SK-N-SH (cell line): ENCODE data around the gene CENPL.

ENCODE experiments used
- EZH2phosphoT487 ChIP-seq: fragments of 200-600 bp; sonication (generic); IDR thresholded peaks from 2 replicates; pipeline ENCODE4 v1.6.1; 2017; ENCODE audit warnings: low read depth, mixed run types, mild to moderate bottlenecking, antibody characterized with exemption, moderate library complexity, borderline replicate concordance
- FOXJ3 ChIP-seq: sonication (generic); formaldehyde crosslinking; IDR thresholded peaks from 2 replicates; pipeline ENCODE4 v1.5.1; 2020; ENCODE audit warnings: mild to moderate bottlenecking, missing genetic modification reagents
- NFIC ChIP-seq: IDR thresholded peaks from 2 replicates; pipeline ENCODE4 v1.4.0; 2012; ENCODE audit warnings: borderline replicate concordance
- NRF1 ChIP-seq: IDR thresholded peaks from 2 replicates; pipeline ENCODE4 v1.6.1; 2012; ENCODE audit warnings: low read depth, mild to moderate bottlenecking, low read length
- POLR2AphosphoS5 ChIP-seq: IDR thresholded peaks from 2 replicates; pipeline ENCODE4 v1.6.1; 2012; ENCODE audit warnings: low read depth, low read length
- RFX5 ChIP-seq: IDR thresholded peaks from 2 replicates; pipeline ENCODE4 v1.6.1; 2012; ENCODE audit warnings: mild to moderate bottlenecking, improper control_type of control experiment, low read length
- SMC3 ChIP-seq: IDR thresholded peaks from 2 replicates; pipeline ENCODE4 v1.6.1; 2012; ENCODE audit warnings: low read depth, low read length, improper control_type of control experiment
- YY1 ChIP-seq: IDR thresholded peaks from 2 replicates; pipeline ENCODE4 v1.4.0; 2012; ENCODE audit warnings: low read depth, mild to moderate bottlenecking
- TF ChIP-seq, protein P1 (sequence below): IDR thresholded peaks from 2 replicates; pipeline ENCODE4 v1.6.1; 2012; ENCODE audit warnings: mild to moderate bottlenecking, low read depth, low read length, moderate library complexity
- TF ChIP-seq, protein P2 (sequence below): fragments of 200-600 bp; sonication (generic); IDR thresholded peaks from 2 replicates; pipeline ENCODE4 v1.6.1; 2017; ENCODE audit warnings: antibody characterized with exemption, mild to moderate bottlenecking, moderate library complexity
- TF ChIP-seq, protein P3 (sequence below): IDR thresholded peaks from 2 replicates; pipeline ENCODE4 v1.4.0; 2012; ENCODE audit warnings: low read depth, borderline replicate concordance
- TF ChIP-seq, protein P4 (sequence below): IDR thresholded peaks from 2 replicates; pipeline ENCODE4; 2012

DNA sequence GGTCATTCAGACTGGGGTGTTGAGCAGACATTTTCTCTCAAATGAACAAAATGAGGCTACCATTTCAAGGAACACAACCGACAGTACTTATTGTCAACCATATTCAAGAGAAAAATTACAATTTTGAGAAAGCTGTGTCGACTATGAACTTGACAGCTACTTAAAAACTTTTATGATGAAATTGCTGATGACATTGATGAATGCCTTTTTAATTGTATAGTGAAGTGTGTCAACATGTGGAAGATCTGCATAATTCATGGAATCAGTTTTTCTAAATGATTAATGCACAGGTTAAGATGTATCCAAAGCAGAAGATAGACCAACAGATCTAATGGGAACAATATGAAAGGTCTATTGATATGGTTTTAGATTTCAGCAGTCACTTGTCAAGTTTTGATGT lies 34.8 kb downstream of the CENPL start:
- TF ChIP-seq, protein P1, sequence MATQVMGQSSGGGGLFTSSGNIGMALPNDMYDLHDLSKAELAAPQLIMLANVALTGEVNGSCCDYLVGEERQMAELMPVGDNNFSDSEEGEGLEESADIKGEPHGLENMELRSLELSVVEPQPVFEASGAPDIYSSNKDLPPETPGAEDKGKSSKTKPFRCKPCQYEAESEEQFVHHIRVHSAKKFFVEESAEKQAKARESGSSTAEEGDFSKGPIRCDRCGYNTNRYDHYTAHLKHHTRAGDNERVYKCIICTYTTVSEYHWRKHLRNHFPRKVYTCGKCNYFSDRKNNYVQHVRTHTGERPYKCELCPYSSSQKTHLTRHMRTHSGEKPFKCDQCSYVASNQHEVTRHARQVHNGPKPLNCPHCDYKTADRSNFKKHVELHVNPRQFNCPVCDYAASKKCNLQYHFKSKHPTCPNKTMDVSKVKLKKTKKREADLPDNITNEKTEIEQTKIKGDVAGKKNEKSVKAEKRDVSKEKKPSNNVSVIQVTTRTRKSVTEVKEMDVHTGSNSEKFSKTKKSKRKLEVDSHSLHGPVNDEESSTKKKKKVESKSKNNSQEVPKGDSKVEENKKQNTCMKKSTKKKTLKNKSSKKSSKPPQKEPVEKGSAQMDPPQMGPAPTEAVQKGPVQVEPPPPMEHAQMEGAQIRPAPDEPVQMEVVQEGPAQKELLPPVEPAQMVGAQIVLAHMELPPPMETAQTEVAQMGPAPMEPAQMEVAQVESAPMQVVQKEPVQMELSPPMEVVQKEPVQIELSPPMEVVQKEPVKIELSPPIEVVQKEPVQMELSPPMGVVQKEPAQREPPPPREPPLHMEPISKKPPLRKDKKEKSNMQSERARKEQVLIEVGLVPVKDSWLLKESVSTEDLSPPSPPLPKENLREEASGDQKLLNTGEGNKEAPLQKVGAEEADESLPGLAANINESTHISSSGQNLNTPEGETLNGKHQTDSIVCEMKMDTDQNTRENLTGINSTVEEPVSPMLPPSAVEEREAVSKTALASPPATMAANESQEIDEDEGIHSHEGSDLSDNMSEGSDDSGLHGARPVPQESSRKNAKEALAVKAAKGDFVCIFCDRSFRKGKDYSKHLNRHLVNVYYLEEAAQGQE: no peak
- TF ChIP-seq, protein P2, sequence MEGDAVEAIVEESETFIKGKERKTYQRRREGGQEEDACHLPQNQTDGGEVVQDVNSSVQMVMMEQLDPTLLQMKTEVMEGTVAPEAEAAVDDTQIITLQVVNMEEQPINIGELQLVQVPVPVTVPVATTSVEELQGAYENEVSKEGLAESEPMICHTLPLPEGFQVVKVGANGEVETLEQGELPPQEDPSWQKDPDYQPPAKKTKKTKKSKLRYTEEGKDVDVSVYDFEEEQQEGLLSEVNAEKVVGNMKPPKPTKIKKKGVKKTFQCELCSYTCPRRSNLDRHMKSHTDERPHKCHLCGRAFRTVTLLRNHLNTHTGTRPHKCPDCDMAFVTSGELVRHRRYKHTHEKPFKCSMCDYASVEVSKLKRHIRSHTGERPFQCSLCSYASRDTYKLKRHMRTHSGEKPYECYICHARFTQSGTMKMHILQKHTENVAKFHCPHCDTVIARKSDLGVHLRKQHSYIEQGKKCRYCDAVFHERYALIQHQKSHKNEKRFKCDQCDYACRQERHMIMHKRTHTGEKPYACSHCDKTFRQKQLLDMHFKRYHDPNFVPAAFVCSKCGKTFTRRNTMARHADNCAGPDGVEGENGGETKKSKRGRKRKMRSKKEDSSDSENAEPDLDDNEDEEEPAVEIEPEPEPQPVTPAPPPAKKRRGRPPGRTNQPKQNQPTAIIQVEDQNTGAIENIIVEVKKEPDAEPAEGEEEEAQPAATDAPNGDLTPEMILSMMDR: no peak
- TF ChIP-seq, protein P3, sequence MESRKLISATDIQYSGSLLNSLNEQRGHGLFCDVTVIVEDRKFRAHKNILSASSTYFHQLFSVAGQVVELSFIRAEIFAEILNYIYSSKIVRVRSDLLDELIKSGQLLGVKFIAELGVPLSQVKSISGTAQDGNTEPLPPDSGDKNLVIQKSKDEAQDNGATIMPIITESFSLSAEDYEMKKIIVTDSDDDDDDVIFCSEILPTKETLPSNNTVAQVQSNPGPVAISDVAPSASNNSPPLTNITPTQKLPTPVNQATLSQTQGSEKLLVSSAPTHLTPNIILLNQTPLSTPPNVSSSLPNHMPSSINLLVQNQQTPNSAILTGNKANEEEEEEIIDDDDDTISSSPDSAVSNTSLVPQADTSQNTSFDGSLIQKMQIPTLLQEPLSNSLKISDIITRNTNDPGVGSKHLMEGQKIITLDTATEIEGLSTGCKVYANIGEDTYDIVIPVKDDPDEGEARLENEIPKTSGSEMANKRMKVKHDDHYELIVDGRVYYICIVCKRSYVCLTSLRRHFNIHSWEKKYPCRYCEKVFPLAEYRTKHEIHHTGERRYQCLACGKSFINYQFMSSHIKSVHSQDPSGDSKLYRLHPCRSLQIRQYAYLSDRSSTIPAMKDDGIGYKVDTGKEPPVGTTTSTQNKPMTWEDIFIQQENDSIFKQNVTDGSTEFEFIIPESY: no peak
- no peak for TF ChIP-seq NFIC
- TF ChIP-seq EZH2phosphoT487: no peak
- TF ChIP-seq RFX5: no peak
- no peak for TF ChIP-seq FOXJ3
- no peak for TF ChIP-seq YY1
- TF ChIP-seq, protein P4, sequence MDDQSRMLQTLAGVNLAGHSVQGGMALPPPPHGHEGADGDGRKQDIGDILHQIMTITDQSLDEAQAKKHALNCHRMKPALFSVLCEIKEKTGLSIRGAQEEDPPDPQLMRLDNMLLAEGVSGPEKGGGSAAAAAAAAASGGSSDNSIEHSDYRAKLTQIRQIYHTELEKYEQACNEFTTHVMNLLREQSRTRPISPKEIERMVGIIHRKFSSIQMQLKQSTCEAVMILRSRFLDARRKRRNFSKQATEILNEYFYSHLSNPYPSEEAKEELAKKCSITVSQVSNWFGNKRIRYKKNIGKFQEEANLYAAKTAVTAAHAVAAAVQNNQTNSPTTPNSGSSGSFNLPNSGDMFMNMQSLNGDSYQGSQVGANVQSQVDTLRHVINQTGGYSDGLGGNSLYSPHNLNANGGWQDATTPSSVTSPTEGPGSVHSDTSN: no peak
- no peak for TF ChIP-seq POLR2AphosphoS5
- no peak for TF ChIP-seq NRF1
- TF ChIP-seq SMC3: no peak
